Spleen (tissue), 7 donors: Measurements from ENCODE around the gene SCN4A.

Experiments used
- CTCF ChIP-seq, 11 experiments: fragments of 200-600 bp in 7 of 11; fragments of 450-650 bp in 4 of 11; sonication (generic) in 4 of 11; IDR thresholded peaks in 8 of 11; conservative IDR thresholded peaks in 3 of 11; 1 replicate in 7 of 11; 2 replicates in 4 of 11; pipeline versions ENCODE4 v1.4.0 to v1.8.0; 2016 to 2021; ENCODE audit warnings: antibody characterized with exemption in 11 of 11, inconsistent platforms in 4 of 11, mild to moderate bottlenecking in 1 of 11
- POLR2A ChIP-seq, 3 donors: fragments of 450-650 bp; IDR thresholded peaks; one replicate each; pipeline ENCODE4 v1.5.1; 2017; ENCODE audit warnings: antibody characterized with exemption in 3 of 3, mild to moderate bottlenecking in 1 of 3
- POLR2AphosphoS5 ChIP-seq, 3 donors: sonication (generic); formaldehyde crosslinking; IDR thresholded peaks; one replicate each; pipeline ENCODE4 v1.5.1; 2017; ENCODE audit warnings: antibody characterized with exemption in 3 of 3
- donor health status: DM: no; HTN: no; CAD: no; lungs with moderate emphysema.
- donor health status: DM: no; HTN: no; CAD: no.
- donor health status: DM: no; HTN: no; CAD: no.

- TF ChIP-seq CTCF (IDR thresholded peaks at IDR 0.05 in 8 of 11, conservative IDR thresholded peaks at IDR 0.05 in 3 of 11) (peak in 8 of 11 experiments; percentile 13 to 46 (median 38)), POLR2A (IDR thresholded peaks at IDR 0.05) (peak in 2 of 3 donors; percentile 51 to 73), POLR2AphosphoS5 (IDR thresholded peaks at IDR 0.05) (peak; percentile 67 to 95 (median 91))
Measured at GRCh38 chr17:64020056-64020766, 47.5 kb upstream of the SCN4A start, which contains the start of gene ICAM2.
